SK-N-SH treated with all-trans-retinoic acid at 6 μM for 48 hours (cell line): ENCODE measurements around the gene CYP27B1.
"Not testable (repeated sequence)": the region's sequence is repeated elsewhere in the genome, so short reads cannot be mapped to it uniquely, and the experiment has no call there.

Source experiments
- ATAC-seq: fragments of 200-7000 bp; cut with Tn5 transposase; 3 replicates; pipeline ENCODE4 v1.9.1; 2020; ENCODE audit warnings: mild to moderate bottlenecking, moderate library complexity
- ARNTL ChIP-seq: fragments of 450-650 bp; formaldehyde crosslinking; IDR thresholded peaks from 2 replicates; pipeline ENCODE4 v1.5.0; 2020; ENCODE audit warnings: low read depth, mild to moderate bottlenecking, moderate library complexity, borderline replicate concordance
- BACH2 ChIP-seq: fragments of 250-450 bp; sonication (Bioruptor Pico); IDR thresholded peaks from 2 replicates; pipeline ENCODE4 v1.9.0; 2021; ENCODE audit warnings: mild to moderate bottlenecking, borderline replicate concordance
- CSDC2 ChIP-seq: fragments of 250-450 bp; sonication (Bioruptor Pico); IDR thresholded peaks from 2 replicates; pipeline ENCODE4 v1.5.0; 2020; ENCODE audit warnings: mild to moderate bottlenecking, moderate library complexity
- CSRNP3 ChIP-seq: fragments of 250-450 bp; sonication (Bioruptor Pico); IDR thresholded peaks from 2 replicates; pipeline ENCODE4 v1.5.1; 2021; ENCODE audit warnings: mild to moderate bottlenecking, moderate library complexity
- ESRRG ChIP-seq: fragments of 250-450 bp; sonication (Bioruptor Pico); IDR thresholded peaks from 2 replicates; pipeline ENCODE4 v1.6.1; 2021; ENCODE audit warnings: mild to moderate bottlenecking
- GLIS3 ChIP-seq: fragments of 250-450 bp; sonication (Bioruptor Pico); IDR thresholded peaks from 2 replicates; pipeline ENCODE4 v1.5.0; 2020; ENCODE audit warnings: mild to moderate bottlenecking, moderate library complexity
- ISL1 ChIP-seq: fragments of 250-450 bp; sonication (Bioruptor Pico); IDR thresholded peaks from 2 replicates; pipeline ENCODE4 v2.1.2; 2022; ENCODE audit warnings: mild to moderate bottlenecking, moderate library complexity
- OSR1 ChIP-seq: fragments of 250-450 bp; sonication (Bioruptor Pico); IDR thresholded peaks from 2 replicates; pipeline ENCODE4 v1.8.0; 2022; ENCODE audit warnings: moderate library complexity, mild to moderate bottlenecking, inconsistent platforms
- POU6F1 ChIP-seq: fragments of 250-450 bp; sonication (Bioruptor Pico); IDR thresholded peaks from 2 replicates; pipeline ENCODE4 v1.8.0; 2021; ENCODE audit warnings: low read depth, mild to moderate bottlenecking, moderate library complexity, borderline replicate concordance
- PPARA ChIP-seq: fragments of 250-450 bp; sonication (Bioruptor Pico); IDR thresholded peaks from 2 replicates; pipeline ENCODE4 v1.5.0; 2020; ENCODE audit warnings: mild to moderate bottlenecking, borderline replicate concordance
- RARB ChIP-seq: fragments of 250-450 bp; sonication (Bioruptor Pico); IDR thresholded peaks from 2 replicates; pipeline ENCODE4 v1.8.0; 2021; ENCODE audit warnings: mild to moderate bottlenecking, moderate library complexity
- SNAI2 ChIP-seq: fragments of 250-450 bp; sonication (Bioruptor Pico); IDR thresholded peaks from 2 replicates; pipeline ENCODE4 v1.5.0; 2020; ENCODE audit warnings: mild to moderate bottlenecking, moderate library complexity
- TOX ChIP-seq: fragments of 250-450 bp; sonication (Bioruptor Pico); IDR thresholded peaks from 2 replicates; pipeline ENCODE4 v1.8.0; 2021; ENCODE audit warnings: mild to moderate bottlenecking, moderate library complexity, borderline replicate concordance
- ZC3H10 ChIP-seq: fragments of 250-450 bp; sonication (Bioruptor Pico); IDR thresholded peaks from 2 replicates; pipeline ENCODE4 v1.5.1; 2021; ENCODE audit warnings: mild to moderate bottlenecking, moderate library complexity
- ZFP3 ChIP-seq: fragments of 250-450 bp; sonication (Bioruptor Pico); IDR thresholded peaks from 2 replicates; pipeline ENCODE4 v1.5.0; 2020; ENCODE audit warnings: mild to moderate bottlenecking, moderate library complexity
- ZFP30 ChIP-seq: fragments of 450-650 bp; formaldehyde crosslinking; IDR thresholded peaks from 2 replicates; pipeline ENCODE4 v1.5.0; 2022; ENCODE audit warnings: mild to moderate bottlenecking, moderate library complexity
- ZNF565 ChIP-seq: fragments of 450-650 bp; formaldehyde crosslinking; conservative IDR thresholded peaks from 2 replicates; pipeline ENCODE4 v1.5.0; 2020; ENCODE audit warnings: low read depth, mild to moderate bottlenecking, moderate library complexity
- ZNF70 ChIP-seq: fragments of 450-650 bp; formaldehyde crosslinking; IDR thresholded peaks from 2 replicates; pipeline ENCODE4 v1.5.0; 2020; ENCODE audit warnings: mild to moderate bottlenecking, moderate library complexity
- ZNF8 ChIP-seq: fragments of 450-650 bp; formaldehyde crosslinking; IDR thresholded peaks from 2 replicates; pipeline ENCODE4 v1.5.0; 2020; ENCODE audit warnings: mild to moderate bottlenecking, moderate library complexity
- TF ChIP-seq, protein P1 (sequence below): fragments of 250-450 bp; sonication (Bioruptor Pico); IDR thresholded peaks from 2 replicates; pipeline ENCODE4 v1.8.0; 2020; ENCODE audit warnings: mild to moderate bottlenecking, moderate library complexity, borderline replicate concordance
- TF ChIP-seq, protein P2 (sequence below): fragments of 250-450 bp; sonication (Bioruptor Pico); IDR thresholded peaks from 2 replicates; pipeline ENCODE4 v1.5.1; 2020; ENCODE audit warnings: low read depth, mild to moderate bottlenecking, moderate library complexity

CYP27B1 gene

GRCh38 chr12:57716305-57716704, 50.6 kb downstream of the CYP27B1 start (continued):
- no peak for TF ChIP-seq POU6F1 (CRISPR knock-in tag)

DNA sequence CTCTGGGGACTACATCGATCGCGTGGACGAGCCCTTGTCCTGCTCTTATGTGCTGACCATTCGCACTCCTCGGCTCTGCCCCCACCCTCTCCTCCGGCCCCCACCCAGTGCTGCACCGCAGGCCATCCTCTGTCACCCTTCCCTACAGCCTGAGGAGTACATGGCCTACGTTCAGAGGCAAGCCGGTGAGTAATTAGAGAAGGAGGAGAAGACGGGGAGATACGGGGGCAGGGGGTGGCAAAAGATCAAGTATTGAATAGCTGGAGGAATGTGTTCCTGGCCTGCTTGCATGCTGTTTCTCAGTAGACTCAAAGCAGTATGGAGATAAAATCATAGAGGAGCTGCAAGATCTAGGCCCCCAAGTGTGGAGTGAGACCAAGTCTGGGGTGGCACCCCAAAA, 51.1 kb downstream of the CYP27B1 start:
- TF ChIP-seq ZNF70 (CRISPR knock-in tag) (no peak), ZFP3 (no peak), ZFP30 (CRISPR knock-in tag) (no peak), PPARA (no peak), ZNF8 (CRISPR knock-in tag) (no peak), ISL1 (CRISPR knock-in tag) (no peak), CSRNP3 (CRISPR knock-in tag) (no peak), TOX (CRISPR knock-in tag) (no peak), ZNF565 (CRISPR knock-in tag) (no peak), BACH2 (CRISPR knock-in tag) (no peak), POU6F1 (CRISPR knock-in tag) (no peak)
- TF ChIP-seq, protein P1, sequence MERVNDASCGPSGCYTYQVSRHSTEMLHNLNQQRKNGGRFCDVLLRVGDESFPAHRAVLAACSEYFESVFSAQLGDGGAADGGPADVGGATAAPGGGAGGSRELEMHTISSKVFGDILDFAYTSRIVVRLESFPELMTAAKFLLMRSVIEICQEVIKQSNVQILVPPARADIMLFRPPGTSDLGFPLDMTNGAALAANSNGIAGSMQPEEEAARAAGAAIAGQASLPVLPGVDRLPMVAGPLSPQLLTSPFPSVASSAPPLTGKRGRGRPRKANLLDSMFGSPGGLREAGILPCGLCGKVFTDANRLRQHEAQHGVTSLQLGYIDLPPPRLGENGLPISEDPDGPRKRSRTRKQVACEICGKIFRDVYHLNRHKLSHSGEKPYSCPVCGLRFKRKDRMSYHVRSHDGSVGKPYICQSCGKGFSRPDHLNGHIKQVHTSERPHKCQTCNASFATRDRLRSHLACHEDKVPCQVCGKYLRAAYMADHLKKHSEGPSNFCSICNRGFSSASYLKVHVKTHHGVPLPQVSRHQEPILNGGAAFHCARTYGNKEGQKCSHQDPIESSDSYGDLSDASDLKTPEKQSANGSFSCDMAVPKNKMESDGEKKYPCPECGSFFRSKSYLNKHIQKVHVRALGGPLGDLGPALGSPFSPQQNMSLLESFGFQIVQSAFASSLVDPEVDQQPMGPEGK (CRISPR knock-in tag), result no peak
- TF ChIP-seq, all 23 proteins: peak for 0
- ATAC-seq, result no peak

- not testable (repeated sequence) for ATAC-seq
Observed at GRCh38 chr12:57715036-57715748, 51.7 kb downstream of the CYP27B1 start.

DNA sequence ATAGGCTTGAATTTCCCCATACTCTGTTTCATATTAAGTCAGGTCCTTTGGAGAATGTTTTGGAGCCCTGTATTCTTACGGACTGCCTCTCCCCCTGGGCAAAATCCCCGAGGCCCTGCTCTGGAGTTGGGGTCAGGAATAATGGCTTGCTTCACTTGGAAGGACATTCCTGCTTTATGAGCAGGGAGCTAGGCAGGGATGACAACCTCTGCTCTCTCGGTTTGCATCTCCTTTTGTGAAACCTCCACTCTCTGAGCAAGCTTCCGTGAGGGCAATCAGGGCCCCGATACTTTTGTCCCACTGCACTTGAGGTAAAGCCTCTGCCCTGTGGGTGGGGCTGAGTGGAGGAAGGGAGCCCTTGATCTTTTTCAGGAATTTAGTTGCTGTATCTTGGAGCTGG, 53.7 kb downstream of the CYP27B1 start:
- TF ChIP-seq POU6F1 (CRISPR knock-in tag) (no peak), ZNF70 (CRISPR knock-in tag) (no peak), GLIS3 (CRISPR knock-in tag) (no peak), ARNTL (no peak), ZFP30 (CRISPR knock-in tag) (no peak), ZNF8 (CRISPR knock-in tag) (no peak), SNAI2 (CRISPR knock-in tag) (no peak), BACH2 (CRISPR knock-in tag) (no peak), ZFP3 (no peak), CSDC2 (no peak), RARB (CRISPR knock-in tag) (no peak), ZC3H10 (CRISPR knock-in tag) (no peak), TOX (CRISPR knock-in tag) (no peak), OSR1 (CRISPR knock-in tag) (no peak), ISL1 (CRISPR knock-in tag) (no peak), ESRRG (CRISPR knock-in tag) (no peak), CSRNP3 (CRISPR knock-in tag) (no peak)
- TF ChIP-seq, protein P2, sequence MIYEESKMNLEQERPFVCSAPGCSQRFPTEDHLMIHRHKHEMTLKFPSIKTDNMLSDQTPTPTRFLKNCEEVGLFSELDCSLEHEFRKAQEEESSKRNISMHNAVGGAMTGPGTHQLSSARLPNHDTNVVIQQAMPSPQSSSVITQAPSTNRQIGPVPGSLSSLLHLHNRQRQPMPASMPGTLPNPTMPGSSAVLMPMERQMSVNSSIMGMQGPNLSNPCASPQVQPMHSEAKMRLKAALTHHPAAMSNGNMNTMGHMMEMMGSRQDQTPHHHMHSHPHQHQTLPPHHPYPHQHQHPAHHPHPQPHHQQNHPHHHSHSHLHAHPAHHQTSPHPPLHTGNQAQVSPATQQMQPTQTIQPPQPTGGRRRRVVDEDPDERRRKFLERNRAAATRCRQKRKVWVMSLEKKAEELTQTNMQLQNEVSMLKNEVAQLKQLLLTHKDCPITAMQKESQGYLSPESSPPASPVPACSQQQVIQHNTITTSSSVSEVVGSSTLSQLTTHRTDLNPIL (CRISPR knock-in tag), result no peak
- TF ChIP-seq, protein P1 (CRISPR knock-in tag), result no peak
- ATAC-seq, result no peak
